ENCODE results near the gene SLX4IP. TPM values are rescaled to one million over a fixed set of nuclear protein-coding genes. Genes with fewer than 3 reads are reported as not detected.
A peak's percentile ranks its signal among the peaks of the same experiment; 100 is the strongest.

Gene SLX4IP
- polyA plus RNA-seq, 2 of the 4 experiments (the other 2 are of a cell fraction): 3.4 to 7.5 TPM

GRCh38 chr20:10561302-10561701 is 126.2 kb downstream of the SLX4IP start:
- ChIA-PET CTCF (interaction anchor here (0.6 to 1.4 kb wide), 2 partner anchors 9 to 712 kb away, joined by 4 to 6 read pairs; no protein-coding TSS in a partner anchor), POLR2A (no interaction called here)
- Histone ChIP-seq H3K27ac (no peak overlapping the region), H3K4me1 (peaks cover 38% of the 10 kb centered on the region), H3K4me2 (no peak overlapping the region), H3K9me3 (no peaks in the 10 kb centered on the region), H3K4me3 (no peak overlapping the region)
- ATAC-seq (no peak), DNase-seq (ENCODE audit: low read depth in 1 of 2, low spot score in 1 of 2) (no peak), FAIRE-seq (no peak)
- TF ChIP-seq TFCP2L1 (CRISPR knock-in tag; IDR thresholded peaks at IDR 0.05): no peak
- peak; percentile 87 for TF ChIP-seq MAFK (IDR thresholded peaks at IDR 0.05; ENCODE audit: partially characterized antibody)

GRCh38 chr20:10562899-10563298 is 127.8 kb downstream of the SLX4IP start:
- Histone ChIP-seq H3K4me3 (no peak overlapping the region), H3K4me1 (peaks cover 31% of the 10 kb centered on the region), H3K4me2 (no peak overlapping the region), H3K27ac (no peak overlapping the region), H3K9me3 (no peaks in the 10 kb centered on the region)
- FAIRE-seq: peak; percentile 23
- ChIA-PET CTCF (no interaction called here), POLR2A (no interaction called here)
- WGBS (ENCODE audit: missing lambda C conversion rate): 83% methylated on average over 4 of the region's 4 CpGs
- no peak for DNase-seq (ENCODE audit: low read depth in 1 of 2, low spot score in 1 of 2)
- no peak for TF ChIP-seq FOSL2 (IDR thresholded peaks at IDR 0.05)
- no peak for TF ChIP-seq FOSL2 (CRISPR knock-in tag; IDR thresholded peaks at IDR 0.05)
- no peak for TF ChIP-seq RNF2 (IDR thresholded peaks at IDR 0.05; ENCODE audit: borderline replicate concordance, low read depth)
- no peak for TF ChIP-seq RAD21 (conservative IDR thresholded peaks at IDR 0.05 in 1 of 2, IDR thresholded peaks at IDR 0.05 in 1 of 2)
- TF ChIP-seq SREBF2 (IDR thresholded peaks at IDR 0.05): no peak
- no peak for TF ChIP-seq PBX3 (IDR thresholded peaks at IDR 0.05)
- no peak for TF ChIP-seq HOXB5 (CRISPR knock-in tag; IDR thresholded peaks at IDR 0.05)
- no peak for TF ChIP-seq CBX2 (IDR thresholded peaks at IDR 0.05; ENCODE audit: borderline replicate concordance, low read depth)
- no peak for TF ChIP-seq ELK1 (IDR thresholded peaks at IDR 0.05; ENCODE audit: low read depth, low read length)
- TF ChIP-seq JUN (IDR thresholded peaks at IDR 0.05): no peak
- no peak for TF ChIP-seq JUNB (IDR thresholded peaks at IDR 0.05)
- no peak for TF ChIP-seq NR3C1 (IDR thresholded peaks at IDR 0.05)
- no peak for TF ChIP-seq CHD4 (IDR thresholded peaks at IDR 0.05; ENCODE audit: borderline replicate concordance)
- no peak for ATAC-seq

- Histone ChIP-seq H3K4me2 (no peak overlapping the region), H3K4me1 (peaks cover 25% of the 10 kb centered on the region), H3K9me3 (no peaks in the 10 kb centered on the region), H3K4me3 (no peak overlapping the region), H3K27ac (no peak overlapping the region)
- ATAC-seq (no peak), FAIRE-seq (peak; percentile 63), DNase-seq (ENCODE audit: low read depth in 1 of 2, low spot score in 1 of 2) (no peak)
- POLR2A ChIA-PET: interaction anchor here (1.5 kb wide), 1 partner anchor 109 kb away, joined by 3 read pairs; the partner anchor contains the start of gene JAG1
- CTCF ChIA-PET: interaction anchor here (0.8 kb wide), 1 partner anchor 11 kb away, joined by 3 read pairs; no protein-coding TSS in a partner anchor
- WGBS (ENCODE audit: missing lambda C conversion rate): 75% methylated on average over 3 of the region's 3 CpGs
- TF ChIP-seq POLR2A (IDR thresholded peaks at IDR 0.05; ENCODE audit: low read length) (no peak), TP53 (CRISPR knock-in tag; IDR thresholded peaks at IDR 0.05) (no peak), HOXB13 (CRISPR knock-in tag; IDR thresholded peaks at IDR 0.05; ENCODE audit: low read depth) (no peak), FOSB (CRISPR knock-in tag; IDR thresholded peaks at IDR 0.05) (no peak), MAFK (IDR thresholded peaks at IDR 0.05; ENCODE audit: partially characterized antibody) (no peak), NPAS2 (CRISPR knock-in tag; IDR thresholded peaks at IDR 0.05; ENCODE audit: borderline replicate concordance) (no peak)
Measured at GRCh38 chr20:10563935-10564492, 128.9 kb downstream of the SLX4IP start.
